ENCODE results near the gene HEBP1.

HEBP1 gene

GRCh38 chr12:12954356-12954755, 45.7 kb downstream of the HEBP1 start:
- H3K27ac ChIP-seq (replicated peaks), result no peak overlapping the region
- TF ChIP-seq REST (IDR thresholded peaks at IDR 0.05; ENCODE audit: insufficient replicate concordance, low read depth), result no peak
- TF ChIP-seq SPI1 (IDR thresholded peaks at IDR 0.05; ENCODE audit: borderline replicate concordance, low read depth), result no peak
- no peak for TF ChIP-seq GABPA (IDR thresholded peaks at IDR 0.05; ENCODE audit: low read depth)
- TF ChIP-seq POLR2AphosphoS5 (IDR thresholded peaks at IDR 0.05; ENCODE audit: low read depth), result no peak
- TF ChIP-seq CTCF (IDR thresholded peaks at IDR 0.05; ENCODE audit: insufficient read depth, low read length), result no peak
- H3K4me3 ChIP-seq (replicated peaks; ENCODE audit: insufficient read depth, low read length), result no peak overlapping the region
- DNase-seq (ENCODE audit: low read depth in 1 of 2, low spot score in 1 of 2), result no peak
- no peaks in the 10 kb centered on the region for H3K27me3 ChIP-seq (ENCODE audit: insufficient read depth, poor library complexity, severe bottlenecking)

GRCh38 chr12:12952036-12952435, 48.0 kb downstream of the HEBP1 start, which contains the start of gene GPRC5D:
TSS of gene GPRC5D (minus strand) at chr12:12952170. CDS start at chr12:12950384, 1,786 bp downstream.
- no peaks in the 10 kb centered on the region for H3K27me3 ChIP-seq (ENCODE audit: insufficient read depth, poor library complexity, severe bottlenecking)
- no peak for DNase-seq (ENCODE audit: low read depth in 1 of 2, low spot score in 1 of 2)
- TF ChIP-seq POLR2AphosphoS5 (IDR thresholded peaks at IDR 0.05; ENCODE audit: low read depth) (no peak), REST (IDR thresholded peaks at IDR 0.05; ENCODE audit: insufficient replicate concordance, low read depth) (no peak), GABPA (IDR thresholded peaks at IDR 0.05; ENCODE audit: low read depth) (no peak), SPI1 (IDR thresholded peaks at IDR 0.05; ENCODE audit: borderline replicate concordance, low read depth) (no peak), CTCF (IDR thresholded peaks at IDR 0.05; ENCODE audit: insufficient read depth, low read length) (no peak)
- no peak within 1 kb of the TSS for H3K4me3 ChIP-seq (replicated peaks; ENCODE audit: insufficient read depth, low read length)
- H3K27ac ChIP-seq (replicated peaks), result no peak within 1 kb of the TSS

- DNase-seq (ENCODE audit: low read depth in 1 of 2, low spot score in 1 of 2), result no peak
- Histone ChIP-seq H3K27ac (replicated peaks) (no peak overlapping the region), H3K27me3 (ENCODE audit: insufficient read depth, poor library complexity, severe bottlenecking) (no peaks in the 10 kb centered on the region), H3K4me3 (replicated peaks; ENCODE audit: insufficient read depth, low read length) (no peak overlapping the region)
- TF ChIP-seq REST (IDR thresholded peaks at IDR 0.05; ENCODE audit: insufficient replicate concordance, low read depth) (no peak), POLR2AphosphoS5 (IDR thresholded peaks at IDR 0.05; ENCODE audit: low read depth) (no peak)
Measured at GRCh38 chr12:12951504-12951903, 48.6 kb downstream of the HEBP1 start.

- H3K4me3 ChIP-seq (replicated peaks; ENCODE audit: insufficient read depth, low read length), result no peak overlapping the region
- no peak for DNase-seq (ENCODE audit: low read depth in 1 of 2, low spot score in 1 of 2)
- no peak for TF ChIP-seq GABPA (IDR thresholded peaks at IDR 0.05; ENCODE audit: low read depth)
- TF ChIP-seq POLR2AphosphoS5 (IDR thresholded peaks at IDR 0.05; ENCODE audit: low read depth), result no peak
- no peak for TF ChIP-seq SPI1 (IDR thresholded peaks at IDR 0.05; ENCODE audit: borderline replicate concordance, low read depth)
- no peak for TF ChIP-seq CTCF (IDR thresholded peaks at IDR 0.05; ENCODE audit: insufficient read depth, low read length)
- H3K27ac ChIP-seq (replicated peaks), result no peak overlapping the region
- H3K27me3 ChIP-seq (ENCODE audit: insufficient read depth, poor library complexity, severe bottlenecking), result no peaks in the 10 kb centered on the region
Measured at GRCh38 chr12:12947902-12948301, 52.2 kb downstream of the HEBP1 start.
